ENCODE data around the gene ALCAM. TPM values are rescaled to one million over a fixed set of nuclear protein-coding genes. Genes with fewer than 3 reads are reported as not detected.

Gene ALCAM
- total and polyA plus RNA-seq, 2 of the 8 experiments (the other 6 are each of a cell fraction or from before 2014, with no cell fraction given): 10.8 to 33.0 TPM

DNA sequence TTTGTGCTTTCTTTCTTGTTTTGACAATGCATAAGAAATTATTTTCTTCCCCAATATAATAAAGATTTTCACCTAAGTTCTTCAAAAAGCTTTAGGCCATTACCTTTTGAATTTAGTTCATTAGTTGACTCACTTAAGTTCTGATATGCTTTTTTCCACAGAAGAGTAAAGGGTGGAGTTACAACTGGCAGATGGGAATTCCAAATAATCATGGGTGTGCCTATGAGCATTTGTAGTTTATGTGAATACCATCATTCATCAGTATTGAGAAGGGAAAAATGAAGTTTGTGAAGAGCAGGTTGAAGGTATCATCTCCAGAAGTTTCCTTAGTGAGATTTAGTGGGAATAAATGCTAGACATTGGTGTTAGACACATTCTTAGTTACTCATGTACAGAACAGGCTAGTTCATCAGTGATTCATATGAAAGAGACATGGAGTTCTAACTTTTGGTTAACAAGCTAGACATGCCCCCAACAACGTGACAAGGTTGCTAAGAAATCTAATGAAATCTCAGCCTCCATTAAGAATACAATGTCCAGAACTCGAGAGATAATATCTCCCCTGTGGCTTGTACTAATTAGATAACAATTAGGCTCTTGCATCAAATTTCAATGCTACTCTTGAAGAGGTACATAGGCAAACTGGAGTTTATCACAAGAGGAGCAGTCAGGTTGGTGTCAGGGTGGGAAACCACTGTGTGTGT lies 16.9 kb upstream of the ALCAM start:
- Histone ChIP-seq H3K79me2 (ENCODE audit: control insufficient read depth in 1 of 2, insufficient read depth in 2 of 2, low read length in 2 of 2) (no peaks in the 10 kb centered on the region), H4K20me1 (replicated peaks in 1 of 2; ENCODE audit: control insufficient read depth in 1 of 2, insufficient read depth in 2 of 2, low read length in 2 of 2) (no peaks in the 10 kb centered on the region), H3K79me1 (ENCODE audit: low read depth, low read length) (no peaks in the 10 kb centered on the region), H3K36me3 (ENCODE audit: control insufficient read depth in 2 of 4, insufficient read depth in 4 of 4, low read length in 3 of 4) (no peaks in the 10 kb centered on the region), H3K4me3 (ENCODE audit: extremely low read depth in 1 of 4, insufficient read depth in 2 of 4, low read depth in 3 of 4, low read length in 4 of 4) (no peak overlapping the region), H3K18ac (ENCODE audit: extremely low read depth, low read length) (no peak overlapping the region), H2BK15ac (ENCODE audit: low read length) (no peak overlapping the region), H3K56ac (replicated peaks; ENCODE audit: insufficient read length, low read depth, low read length) (no peak overlapping the region), H3K14ac (ENCODE audit: insufficient read length) (no peak overlapping the region), H3K23me2 (ENCODE audit: low read depth, low read length) (no peaks in the 10 kb centered on the region; the same call in 1 of the 2 replicates), H4K91ac (replicated peaks; ENCODE audit: insufficient read length, low read length) (no peak overlapping the region), H3K4ac (replicated peaks; ENCODE audit: insufficient read length, low read depth, low read length) (no peak overlapping the region), H2BK5ac (ENCODE audit: low read depth, low read length) (no peak overlapping the region), H3K23ac (ENCODE audit: insufficient read length) (no peak overlapping the region), H3K9me3 (ENCODE audit: insufficient read depth in 2 of 2, low read depth in 1 of 2, low read length in 1 of 2) (no peaks in the 10 kb centered on the region), H2AFZ (ENCODE audit: low read length) (no peak overlapping the region), H3K9ac (replicated peaks in 1 of 4; ENCODE audit: extremely low read depth in 1 of 4, low read depth in 3 of 4, low read length in 3 of 4) (no peak overlapping the region), H3K4me1 (replicated peaks in 1 of 4; ENCODE audit: control insufficient read depth in 3 of 4, insufficient read depth in 4 of 4, low read length in 3 of 4) (no peaks in the 10 kb centered on the region), H2BK120ac (replicated peaks; ENCODE audit: low read depth, low read length) (no peak overlapping the region), H4K8ac (ENCODE audit: extremely low read depth, insufficient read depth, low read length) (no peak overlapping the region), H2AK5ac (ENCODE audit: low read depth, low read length) (no peak overlapping the region), H4K5ac (ENCODE audit: insufficient read length, low read depth, low read length) (no peak overlapping the region), H2BK20ac (ENCODE audit: low read length) (no peak overlapping the region), H3K27me3 (replicated peaks in 1 of 4; ENCODE audit: control insufficient read depth in 3 of 4, extremely low read depth in 1 of 4, insufficient read depth in 3 of 4, low read length in 3 of 4) (peaks cover 0 to 2% (median 0%) of the 10 kb centered on the region in 4 experiments; a peak in 2 of 7 replicates), H3K4me2 (ENCODE audit: insufficient read depth in 1 of 2, low read depth in 2 of 2, low read length in 2 of 2) (no peak overlapping the region), H2BK12ac (ENCODE audit: low read depth, low read length) (no peak overlapping the region), H3K27ac (ENCODE audit: low read depth, low read length) (no peak overlapping the region)
- 85% methylated on average over 2 of the region's 2 CpGs; no CpG with 5 or more reads in 1 of the 2 experiments for WGBS, 2 experiments (ENCODE audit: extremely low coverage in 1 of 2, insufficient coverage in 1 of 2, insufficient read length in 1 of 2, insufficient replicate concordance in 2 of 2, low coverage in 1 of 2, low lambda C conversion rate in 2 of 2, missing lambda C conversion rate in 1 of 2)
- FAIRE-seq (no peak), DNase-seq (ENCODE audit: low read depth in 1 of 2, low spot score in 2 of 2) (no peak)
- POLR2A ChIA-PET (ENCODE audit: partially characterized antibody): no interaction called here
- CTCF ChIA-PET (ENCODE audit: partially characterized antibody): interaction anchor here (0.6 kb wide), 1 partner anchor 472 kb away, joined by 5 read pairs; no protein-coding TSS in a partner anchor
- TF ChIP-seq CEBPB (IDR thresholded peaks at IDR 0.05; ENCODE audit: low read depth, low read length) (no peak), HDAC6 (IDR thresholded peaks at IDR 0.05; ENCODE audit: low read depth, low read length) (no peak), EP300 (IDR thresholded peaks at IDR 0.05; ENCODE audit: borderline replicate concordance in 1 of 2, low read depth in 2 of 2, low read length in 2 of 2) (no peak)

Measured in H1 (cell line).